SK-N-SH treated with all-trans-retinoic acid at 6 μM for 48 hours (cell line): ENCODE results near the gene KCND1.

Experiments used
- ATAC-seq: fragments of 200-7000 bp; cut with Tn5 transposase; 3 replicates; pipeline ENCODE4 v1.9.1; 2020; ENCODE audit warnings: mild to moderate bottlenecking, moderate library complexity
- ARNTL ChIP-seq: fragments of 450-650 bp; formaldehyde crosslinking; IDR thresholded peaks from 2 replicates; pipeline ENCODE4 v1.5.0; 2020; ENCODE audit warnings: low read depth, mild to moderate bottlenecking, moderate library complexity, borderline replicate concordance
- BACH2 ChIP-seq: fragments of 250-450 bp; sonication (Bioruptor Pico); IDR thresholded peaks from 2 replicates; pipeline ENCODE4 v1.9.0; 2021; ENCODE audit warnings: mild to moderate bottlenecking, borderline replicate concordance
- CSRNP3 ChIP-seq: fragments of 250-450 bp; sonication (Bioruptor Pico); IDR thresholded peaks from 2 replicates; pipeline ENCODE4 v1.5.1; 2021; ENCODE audit warnings: mild to moderate bottlenecking, moderate library complexity
- GLIS3 ChIP-seq: fragments of 250-450 bp; sonication (Bioruptor Pico); IDR thresholded peaks from 2 replicates; pipeline ENCODE4 v1.5.0; 2020; ENCODE audit warnings: mild to moderate bottlenecking, moderate library complexity
- ISL1 ChIP-seq: fragments of 250-450 bp; sonication (Bioruptor Pico); IDR thresholded peaks from 2 replicates; pipeline ENCODE4 v2.1.2; 2022; ENCODE audit warnings: mild to moderate bottlenecking, moderate library complexity
- OSR1 ChIP-seq: fragments of 250-450 bp; sonication (Bioruptor Pico); IDR thresholded peaks from 2 replicates; pipeline ENCODE4 v1.8.0; 2022; ENCODE audit warnings: moderate library complexity, mild to moderate bottlenecking, inconsistent platforms
- SNAI2 ChIP-seq: fragments of 250-450 bp; sonication (Bioruptor Pico); IDR thresholded peaks from 2 replicates; pipeline ENCODE4 v1.5.0; 2020; ENCODE audit warnings: mild to moderate bottlenecking, moderate library complexity
- TOX ChIP-seq: fragments of 250-450 bp; sonication (Bioruptor Pico); IDR thresholded peaks from 2 replicates; pipeline ENCODE4 v1.8.0; 2021; ENCODE audit warnings: mild to moderate bottlenecking, moderate library complexity, borderline replicate concordance
- ZC3H10 ChIP-seq: fragments of 250-450 bp; sonication (Bioruptor Pico); IDR thresholded peaks from 2 replicates; pipeline ENCODE4 v1.5.1; 2021; ENCODE audit warnings: mild to moderate bottlenecking, moderate library complexity
- ZFP3 ChIP-seq: fragments of 250-450 bp; sonication (Bioruptor Pico); IDR thresholded peaks from 2 replicates; pipeline ENCODE4 v1.5.0; 2020; ENCODE audit warnings: mild to moderate bottlenecking, moderate library complexity
- ZFP30 ChIP-seq: fragments of 450-650 bp; formaldehyde crosslinking; IDR thresholded peaks from 2 replicates; pipeline ENCODE4 v1.5.0; 2022; ENCODE audit warnings: mild to moderate bottlenecking, moderate library complexity
- ZNF70 ChIP-seq: fragments of 450-650 bp; formaldehyde crosslinking; IDR thresholded peaks from 2 replicates; pipeline ENCODE4 v1.5.0; 2020; ENCODE audit warnings: mild to moderate bottlenecking, moderate library complexity
- ZNF8 ChIP-seq: fragments of 450-650 bp; formaldehyde crosslinking; IDR thresholded peaks from 2 replicates; pipeline ENCODE4 v1.5.0; 2020; ENCODE audit warnings: mild to moderate bottlenecking, moderate library complexity
- TF ChIP-seq, protein P1 (sequence below): fragments of 250-450 bp; sonication (Bioruptor Pico); IDR thresholded peaks from 2 replicates; pipeline ENCODE4 v1.8.0; 2020; ENCODE audit warnings: mild to moderate bottlenecking, moderate library complexity, borderline replicate concordance
- TF ChIP-seq, protein P2 (sequence below): fragments of 250-450 bp; sonication (Bioruptor Pico); IDR thresholded peaks from 2 replicates; pipeline ENCODE4 v1.8.0; 2021; ENCODE audit warnings: low read depth, mild to moderate bottlenecking, moderate library complexity, borderline replicate concordance
- TF ChIP-seq, protein P3 (sequence below): fragments of 250-450 bp; sonication (Bioruptor Pico); IDR thresholded peaks from 2 replicates; pipeline ENCODE4 v1.5.1; 2020; ENCODE audit warnings: low read depth, mild to moderate bottlenecking, moderate library complexity

Gene KCND1

GRCh38 chrX:48971249-48972219 is at the start of gene KCND1:
TSS of gene KCND1 (minus strand) at chrX:48971844. CDS start at chrX:48970271, 1,573 bp downstream.
- peak; percentile 51 for ATAC-seq

GRCh38 chrX:49019599-49020249 is 48.1 kb upstream of the KCND1 start:
- no peak for ATAC-seq
- TF ChIP-seq CSRNP3 (CRISPR knock-in tag) = no peak
- TF ChIP-seq, all 23 proteins: peak for 0

More at GRCh38 chrX:48971249-48972219, at the start of gene KCND1:
- TF ChIP-seq, protein P1, sequence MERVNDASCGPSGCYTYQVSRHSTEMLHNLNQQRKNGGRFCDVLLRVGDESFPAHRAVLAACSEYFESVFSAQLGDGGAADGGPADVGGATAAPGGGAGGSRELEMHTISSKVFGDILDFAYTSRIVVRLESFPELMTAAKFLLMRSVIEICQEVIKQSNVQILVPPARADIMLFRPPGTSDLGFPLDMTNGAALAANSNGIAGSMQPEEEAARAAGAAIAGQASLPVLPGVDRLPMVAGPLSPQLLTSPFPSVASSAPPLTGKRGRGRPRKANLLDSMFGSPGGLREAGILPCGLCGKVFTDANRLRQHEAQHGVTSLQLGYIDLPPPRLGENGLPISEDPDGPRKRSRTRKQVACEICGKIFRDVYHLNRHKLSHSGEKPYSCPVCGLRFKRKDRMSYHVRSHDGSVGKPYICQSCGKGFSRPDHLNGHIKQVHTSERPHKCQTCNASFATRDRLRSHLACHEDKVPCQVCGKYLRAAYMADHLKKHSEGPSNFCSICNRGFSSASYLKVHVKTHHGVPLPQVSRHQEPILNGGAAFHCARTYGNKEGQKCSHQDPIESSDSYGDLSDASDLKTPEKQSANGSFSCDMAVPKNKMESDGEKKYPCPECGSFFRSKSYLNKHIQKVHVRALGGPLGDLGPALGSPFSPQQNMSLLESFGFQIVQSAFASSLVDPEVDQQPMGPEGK (CRISPR knock-in tag) = peak; percentile 67; the same call in 1 of the 2 replicates
- peak; percentile 26; the same call in 1 of the 2 replicates for TF ChIP-seq ZFP3 (CRISPR knock-in tag)
- no peak for TF ChIP-seq ZNF8

GRCh38 chrX:49019050-49019449 is 47.4 kb upstream of the KCND1 start:
- no peak for ATAC-seq
- TF ChIP-seq CSRNP3 (CRISPR knock-in tag) = no peak
- TF ChIP-seq BACH2 (CRISPR knock-in tag) = no peak
- TF ChIP-seq, protein P1 (CRISPR knock-in tag) = no peak
- TF ChIP-seq ISL1 = no peak
- TF ChIP-seq SNAI2 (CRISPR knock-in tag) = no peak
- no peak for TF ChIP-seq ZNF70 (CRISPR knock-in tag)
- TF ChIP-seq TOX = no peak
- no peak for TF ChIP-seq GLIS3 (CRISPR knock-in tag)
- no peak for TF ChIP-seq ZNF8
- no peak for TF ChIP-seq ARNTL (CRISPR knock-in tag)
- TF ChIP-seq ZFP30 = no peak
- TF ChIP-seq ZC3H10 (CRISPR knock-in tag) = no peak
- TF ChIP-seq, all 23 proteins: peak for 0

DNA sequence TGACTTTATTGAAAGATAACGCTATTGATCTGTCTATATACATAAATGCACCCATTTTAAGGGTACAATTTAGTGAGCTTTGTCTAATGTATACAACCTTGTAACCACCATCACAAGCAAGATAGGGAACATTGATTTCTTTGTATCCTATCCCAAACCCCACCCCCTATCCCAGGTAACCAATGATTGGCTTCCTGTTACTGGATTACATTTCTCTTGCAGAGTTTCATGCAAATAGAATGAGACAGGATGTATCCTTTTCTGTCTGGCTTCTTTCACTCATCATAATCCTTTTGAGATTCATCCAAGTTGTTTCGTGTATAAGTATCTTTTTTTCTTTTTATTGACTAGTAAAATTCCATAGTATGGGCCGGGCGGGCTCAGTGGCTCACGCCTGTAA is 32.1 kb upstream of the KCND1 start:
- TF ChIP-seq ZNF70 (CRISPR knock-in tag) (no peak), ZNF8 (no peak), ZFP3 (CRISPR knock-in tag) (no peak), GLIS3 (CRISPR knock-in tag) (no peak), OSR1 (CRISPR knock-in tag) (no peak), ISL1 (no peak)
- TF ChIP-seq, protein P1 (CRISPR knock-in tag) = no peak
- TF ChIP-seq, protein P2, sequence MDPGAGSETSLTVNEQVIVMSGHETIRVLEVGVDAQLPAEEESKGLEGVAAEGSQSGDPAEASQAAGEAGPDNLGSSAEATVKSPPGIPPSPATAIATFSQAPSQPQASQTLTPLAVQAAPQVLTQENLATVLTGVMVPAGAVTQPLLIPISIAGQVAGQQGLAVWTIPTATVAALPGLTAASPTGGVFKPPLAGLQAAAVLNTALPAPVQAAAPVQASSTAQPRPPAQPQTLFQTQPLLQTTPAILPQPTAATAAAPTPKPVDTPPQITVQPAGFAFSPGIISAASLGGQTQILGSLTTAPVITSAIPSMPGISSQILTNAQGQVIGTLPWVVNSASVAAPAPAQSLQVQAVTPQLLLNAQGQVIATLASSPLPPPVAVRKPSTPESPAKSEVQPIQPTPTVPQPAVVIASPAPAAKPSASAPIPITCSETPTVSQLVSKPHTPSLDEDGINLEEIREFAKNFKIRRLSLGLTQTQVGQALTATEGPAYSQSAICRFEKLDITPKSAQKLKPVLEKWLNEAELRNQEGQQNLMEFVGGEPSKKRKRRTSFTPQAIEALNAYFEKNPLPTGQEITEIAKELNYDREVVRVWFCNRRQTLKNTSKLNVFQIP = no peak
- TF ChIP-seq, protein P3, sequence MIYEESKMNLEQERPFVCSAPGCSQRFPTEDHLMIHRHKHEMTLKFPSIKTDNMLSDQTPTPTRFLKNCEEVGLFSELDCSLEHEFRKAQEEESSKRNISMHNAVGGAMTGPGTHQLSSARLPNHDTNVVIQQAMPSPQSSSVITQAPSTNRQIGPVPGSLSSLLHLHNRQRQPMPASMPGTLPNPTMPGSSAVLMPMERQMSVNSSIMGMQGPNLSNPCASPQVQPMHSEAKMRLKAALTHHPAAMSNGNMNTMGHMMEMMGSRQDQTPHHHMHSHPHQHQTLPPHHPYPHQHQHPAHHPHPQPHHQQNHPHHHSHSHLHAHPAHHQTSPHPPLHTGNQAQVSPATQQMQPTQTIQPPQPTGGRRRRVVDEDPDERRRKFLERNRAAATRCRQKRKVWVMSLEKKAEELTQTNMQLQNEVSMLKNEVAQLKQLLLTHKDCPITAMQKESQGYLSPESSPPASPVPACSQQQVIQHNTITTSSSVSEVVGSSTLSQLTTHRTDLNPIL = no peak
- ATAC-seq = no peak
